BJ (cell line): Measurements from ENCODE around the gene SH2B2. TPM values are rescaled to one million over a fixed set of nuclear protein-coding genes. Genes with fewer than 3 reads are reported as not detected.

Experiments used
- CTCF ChIA-PET: fragments of 350-600 bp; formaldehyde crosslinking; extraction: SDS; loops from one replicate; lab custom pipeline; 2021; ENCODE audit warnings: antibody characterized with exemption, inconsistent platforms; lab: Yijun Ruan, JAX
- POLR2A ChIA-PET: fragments of 300-600 bp; sonication (Branson Sonifier 250); formaldehyde crosslinking; extraction: SDS; loops from one replicate; lab custom pipeline; 2021; ENCODE audit warnings: antibody characterized with exemption; lab: Charles Lee
- DNase-seq: peaks from one replicate; pipeline ENCODE4 v3.0.0-alpha.2; 2011; ENCODE audit warnings: low read depth
- H3K27me3 ChIP-seq: 2 replicates; pipeline ENCODE4 v1.6.0; 2011; ENCODE audit warnings: low read length; ENCODE audit not compliant: control insufficient read depth, insufficient read depth
- H3K36me3 ChIP-seq: 2 replicates; pipeline ENCODE4 v1.5.1; 2011; ENCODE audit warnings: low read length; ENCODE audit not compliant: control insufficient read depth, insufficient read depth
- H3K4me3 ChIP-seq: 2 replicates; pipeline ENCODE4 v1.5.1; 2011; ENCODE audit warnings: low read depth, mild to moderate bottlenecking, control low read depth, low read length
- polyA plus RNA-seq: library from polyadenylated mRNA; depleted of rRNA; stranded (reverse); fragments of >200 nt; gene quantifications from 2 replicates; pipeline ENCODE4 v1.2.3, GENCODE V29; 2011
- TF ChIP-seq, protein P1 (sequence below): IDR thresholded peaks from 2 replicates; pipeline ENCODE4 v1.5.1; 2011; ENCODE audit warnings: low read depth, mild to moderate bottlenecking, control low read depth, inconsistent platforms, low read length, moderate library complexity; ENCODE audit not compliant: insufficient read depth

The SH2B2 gene
- polyA plus RNA-seq, 1 experiment, result 0.58 TPM

DNA sequence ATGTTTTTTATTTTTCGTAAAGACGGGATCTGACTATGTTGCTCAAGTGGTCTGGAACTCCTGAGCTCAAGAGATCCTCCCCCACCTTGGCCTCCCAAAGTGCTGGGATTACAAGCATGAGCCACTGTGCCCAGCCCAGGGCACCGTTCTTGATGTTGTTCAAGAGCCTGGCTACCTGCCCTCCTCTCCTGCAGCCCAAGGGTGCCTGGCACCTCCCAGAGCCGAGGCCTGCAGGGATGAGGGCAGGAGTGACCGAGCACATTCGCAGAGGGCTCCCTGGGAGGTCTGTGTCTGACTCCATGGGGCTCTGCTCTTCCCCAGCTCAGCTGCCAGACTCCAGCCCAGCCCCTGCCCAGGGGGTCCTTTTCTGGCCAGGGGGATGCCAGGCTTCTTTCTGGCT is 15.4 kb downstream of the SH2B2 start:
- Histone ChIP-seq H3K4me3 (no peak overlapping the region), H3K36me3 (no peaks in the 10 kb centered on the region), H3K27me3 (no peaks in the 10 kb centered on the region)
- POLR2A ChIA-PET, result no interaction called here
- DNase-seq, result no peak
- CTCF ChIA-PET, result no interaction called here
- TF ChIP-seq, protein P1, sequence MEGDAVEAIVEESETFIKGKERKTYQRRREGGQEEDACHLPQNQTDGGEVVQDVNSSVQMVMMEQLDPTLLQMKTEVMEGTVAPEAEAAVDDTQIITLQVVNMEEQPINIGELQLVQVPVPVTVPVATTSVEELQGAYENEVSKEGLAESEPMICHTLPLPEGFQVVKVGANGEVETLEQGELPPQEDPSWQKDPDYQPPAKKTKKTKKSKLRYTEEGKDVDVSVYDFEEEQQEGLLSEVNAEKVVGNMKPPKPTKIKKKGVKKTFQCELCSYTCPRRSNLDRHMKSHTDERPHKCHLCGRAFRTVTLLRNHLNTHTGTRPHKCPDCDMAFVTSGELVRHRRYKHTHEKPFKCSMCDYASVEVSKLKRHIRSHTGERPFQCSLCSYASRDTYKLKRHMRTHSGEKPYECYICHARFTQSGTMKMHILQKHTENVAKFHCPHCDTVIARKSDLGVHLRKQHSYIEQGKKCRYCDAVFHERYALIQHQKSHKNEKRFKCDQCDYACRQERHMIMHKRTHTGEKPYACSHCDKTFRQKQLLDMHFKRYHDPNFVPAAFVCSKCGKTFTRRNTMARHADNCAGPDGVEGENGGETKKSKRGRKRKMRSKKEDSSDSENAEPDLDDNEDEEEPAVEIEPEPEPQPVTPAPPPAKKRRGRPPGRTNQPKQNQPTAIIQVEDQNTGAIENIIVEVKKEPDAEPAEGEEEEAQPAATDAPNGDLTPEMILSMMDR, result no peak

DNA sequence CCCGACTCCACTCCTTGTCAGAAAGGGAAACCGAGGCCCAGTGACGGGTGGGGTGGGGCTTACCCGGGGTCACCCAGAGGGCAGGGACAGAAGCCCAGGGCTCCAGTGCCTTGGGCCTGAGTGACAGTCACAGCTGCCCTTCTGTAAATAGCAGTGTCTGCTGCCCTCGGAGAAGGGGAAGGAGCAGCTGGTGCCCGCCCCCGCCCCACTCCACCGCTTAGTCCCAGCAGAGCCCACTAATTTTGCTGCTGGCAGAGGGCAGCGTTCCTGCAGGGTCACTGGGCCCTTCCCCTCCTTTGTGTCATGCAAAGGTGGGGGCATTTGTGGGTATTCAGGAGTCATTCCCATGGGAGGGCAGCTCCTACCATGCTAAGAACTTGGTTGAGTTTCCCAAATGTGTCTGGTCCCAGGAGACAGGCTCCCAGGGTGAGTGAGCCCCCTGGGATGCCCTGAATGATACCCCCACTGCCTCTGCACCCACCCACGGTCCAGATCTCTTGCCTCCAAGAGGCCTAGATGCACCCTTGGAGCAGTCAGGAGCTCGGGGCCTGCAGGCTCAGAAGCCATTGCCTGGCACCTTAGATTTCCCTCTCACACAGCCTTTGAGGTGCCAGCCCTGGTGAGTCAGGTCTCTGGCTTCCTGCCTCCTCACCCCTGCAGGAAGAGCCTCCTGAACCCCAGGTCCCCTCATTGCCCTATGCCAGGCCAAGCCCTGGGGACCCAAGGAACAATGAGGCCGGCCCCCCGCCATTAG is 17.2 kb downstream of the SH2B2 start:
- ChIA-PET CTCF (no interaction called here), POLR2A (no interaction called here)
- no peak overlapping the region for H3K4me3 ChIP-seq
- no peaks in the 10 kb centered on the region for H3K27me3 ChIP-seq
- DNase-seq, result no peak
- no peaks in the 10 kb centered on the region; the same call in 1 of the 2 replicates for H3K36me3 ChIP-seq
- TF ChIP-seq, protein P1, result no peak

DNA sequence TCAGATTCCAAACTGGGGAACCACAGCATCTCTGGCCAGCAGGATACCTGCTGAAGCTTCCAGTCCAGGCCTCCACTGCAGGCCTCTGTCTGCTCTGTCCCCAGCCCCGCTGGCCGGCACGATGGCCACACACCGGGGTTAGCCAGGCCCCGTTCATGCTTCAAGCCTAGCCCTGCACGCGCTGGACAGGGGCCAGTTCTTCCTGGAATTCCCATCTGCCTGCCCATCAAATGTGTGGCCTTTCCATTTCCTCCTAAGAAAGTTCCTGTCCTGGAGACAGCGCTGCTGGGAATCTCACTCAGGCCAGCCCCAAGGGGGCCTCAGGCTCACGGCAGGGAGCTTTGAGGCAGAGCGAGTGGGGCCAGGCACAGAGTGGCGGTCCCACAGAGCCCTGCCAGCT is 18.0 kb downstream of the SH2B2 start:
- Histone ChIP-seq H3K36me3 (no peaks in the 10 kb centered on the region; the same call in 1 of the 2 replicates), H3K4me3 (no peak overlapping the region), H3K27me3 (no peaks in the 10 kb centered on the region)
- ChIA-PET CTCF (no interaction called here), POLR2A (no interaction called here)
- DNase-seq, result no peak
- TF ChIP-seq, protein P1, result no peak

DNA sequence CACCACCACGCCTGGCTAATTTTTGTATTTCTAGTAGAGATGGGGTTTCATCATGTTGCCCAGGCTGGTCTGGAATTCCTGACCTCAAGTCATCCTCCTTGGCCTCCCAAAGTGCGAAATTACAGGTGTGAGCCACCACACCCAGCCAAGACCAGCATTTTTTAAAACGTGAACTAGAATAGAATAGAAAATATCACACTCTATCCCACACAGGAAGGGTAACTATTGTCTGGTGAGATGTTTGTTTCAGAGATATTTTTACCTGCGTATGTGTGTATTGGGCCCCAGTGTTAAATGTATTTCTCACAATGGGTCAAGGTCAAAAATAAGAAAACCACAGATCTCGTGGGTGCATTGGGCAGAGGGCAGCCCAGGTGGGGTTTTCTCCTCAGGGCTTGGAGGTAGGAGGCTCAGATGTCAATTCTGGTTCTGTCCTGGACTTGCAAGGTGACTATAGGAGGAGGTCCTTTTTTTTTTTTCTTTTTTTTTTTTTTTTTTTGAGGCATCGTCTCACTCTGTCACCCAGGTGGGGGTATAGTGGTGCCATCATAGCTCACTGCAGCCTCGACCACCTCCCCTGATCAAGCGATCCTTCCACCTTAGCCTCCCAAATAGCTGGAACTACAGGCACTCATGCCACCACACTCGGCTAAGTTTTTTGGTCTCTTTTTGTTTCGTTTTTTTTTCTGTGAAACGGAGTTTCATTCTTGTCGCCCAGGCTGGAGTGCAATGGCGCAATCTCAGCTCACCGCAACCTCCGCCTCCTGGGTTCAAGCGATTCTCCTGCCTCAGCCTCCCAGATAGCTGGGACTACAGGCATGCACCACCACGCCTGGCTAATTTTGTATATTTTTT is 19.0 kb downstream of the SH2B2 start:
- Histone ChIP-seq H3K27me3 (no peaks in the 10 kb centered on the region), H3K4me3 (no peak overlapping the region), H3K36me3 (no peaks in the 10 kb centered on the region; the same call in 1 of the 2 replicates)
- TF ChIP-seq, protein P1, result no peak
- CTCF ChIA-PET, result interaction anchor here (0.7 kb wide), 1 partner anchor 19 kb away, joined by 4 read pairs; the partner anchor contains the start of gene SH2B2
- no peak for DNase-seq
- POLR2A ChIA-PET, result no interaction called here

DNA sequence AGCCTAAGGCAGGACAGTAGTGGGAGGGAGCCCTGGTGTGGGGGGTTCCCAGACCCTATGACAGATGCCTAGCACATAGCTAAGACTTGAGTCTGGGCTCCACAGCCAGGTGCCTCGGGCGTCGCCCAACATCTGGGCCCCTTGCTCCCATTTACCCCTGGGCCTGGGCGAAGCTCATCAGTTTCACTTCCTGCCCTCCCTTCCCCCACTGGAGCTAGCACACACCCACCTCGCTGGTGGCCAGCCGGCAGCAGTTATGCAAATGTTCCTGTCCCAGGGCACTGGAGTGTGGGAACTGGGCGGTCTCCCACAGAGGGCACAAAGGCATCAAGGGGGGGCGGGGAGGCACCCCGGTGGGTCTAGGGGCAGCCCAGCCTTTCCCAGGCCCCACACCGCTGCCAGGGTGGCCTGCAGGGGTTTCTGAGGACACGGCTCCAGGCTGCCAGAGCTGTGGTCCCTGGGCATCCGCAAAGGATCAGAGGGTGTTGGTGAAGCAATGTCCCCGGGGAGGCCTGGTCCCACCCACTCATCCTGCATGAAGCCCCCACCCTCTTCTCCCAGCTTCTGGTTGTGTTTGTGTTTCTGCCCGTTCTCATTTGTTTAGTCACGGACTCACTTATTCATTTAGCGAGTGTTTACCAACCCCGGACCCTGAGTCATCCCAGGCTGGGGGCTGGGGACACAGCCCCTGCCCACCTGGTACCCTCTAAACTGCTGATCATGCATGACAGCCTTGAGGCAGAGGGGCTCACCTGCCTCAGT is 20.4 kb downstream of the SH2B2 start:
- CTCF ChIA-PET, result no interaction called here
- POLR2A ChIA-PET, result no interaction called here
- Histone ChIP-seq H3K27me3 (no peaks in the 10 kb centered on the region), H3K36me3 (no peaks in the 10 kb centered on the region; the same call in 1 of the 2 replicates), H3K4me3 (no peak overlapping the region)
- TF ChIP-seq, protein P1, result no peak
- no peak for DNase-seq
